Right ventricle myocardium inferior (tissue), 1 donor: ENCODE results near the gene KIF25. TPM values are rescaled to one million over a fixed set of nuclear protein-coding genes. Genes with fewer than 3 reads are reported as not detected.
A peak's percentile ranks its signal among the peaks of the same experiment; 100 is the strongest.

Experiments
- ATAC-seq: fragments of 200-7000 bp; cut with Tn5 transposase; one replicate; pipeline ENCODE4 v1.9.1; 2020; ENCODE audit warnings: mild to moderate bottlenecking, moderate library complexity
- DNase-seq: peaks from one replicate; pipeline ENCODE4 v3.0.0; 2021; ENCODE audit errors: missing footprints
- intact Hi-C: fragments of 100-400 bp; cut with DNase I; formaldehyde crosslinking; loops from one replicate; pipeline ENCODE4 v1.11.0; 2022
- long read RNA-seq: library from polyadenylated mRNA; unstranded; transcript quantifications from one replicate; pipeline ENCODE4 v2.0.0, GENCODE V29; 2021
- total RNA-seq: library from RNA; stranded (reverse); fragmentation: NEBNext Ultra II Directional; extraction: Animal tissue kit (Norgen Biotek cat#: 25700); gene quantifications from one replicate; pipeline ENCODE4 v1.2.1, GENCODE V29; 2021
- donor health status: DM: no; HTN: yes; CAD: no; lungs with severe emphysema.

Gene KIF25
- not detected for total RNA-seq
- long read RNA-seq = 0 reads

- no peak for DNase-seq
- no peak for ATAC-seq
- intact Hi-C loops = no loop called here
Measured at GRCh38 chr6:167997642-167998041, at the start of gene KIF25. Gene KIF25, plus strand, starts transcription at chr6:167997671. Its CDS starts 31,915 bp downstream, at chr6:168029586.

GRCh38 chr6:167947716-167948115 lies 49.8 kb upstream of the KIF25 start:
- DNase-seq = no peak
- intact Hi-C loops = no loop called here
- ATAC-seq = no peak

GRCh38 chr6:167948716-167949115 lies 48.8 kb upstream of the KIF25 start:
- intact Hi-C loops = no loop called here

GRCh38 chr6:167949121-167949684 lies 48.3 kb upstream of the KIF25 start:
- intact Hi-C loops = no loop called here
- no peak for DNase-seq
- ATAC-seq = no peak

More at GRCh38 chr6:167948716-167949115, 48.8 kb upstream of the KIF25 start:
- no peak for ATAC-seq
- no peak for DNase-seq

- intact Hi-C loops = no loop called here
- ATAC-seq (no peak), DNase-seq (no peak)
Measured at GRCh38 chr6:167951781-167952511, 45.5 kb upstream of the KIF25 start.

- no peak for DNase-seq
- ATAC-seq = no peak
- intact Hi-C loops = no loop called here
Measured at GRCh38 chr6:167952512-167952859, 45.0 kb upstream of the KIF25 start.

- ATAC-seq = no peak
- intact Hi-C loops = no loop called here
- no peak for DNase-seq
Measured at GRCh38 chr6:167953551-167953950, 43.9 kb upstream of the KIF25 start.

GRCh38 chr6:167954151-167954550 lies 43.3 kb upstream of the KIF25 start:
- no peak for ATAC-seq
- intact Hi-C loops = no loop called here
- no peak for DNase-seq

- DNase-seq (no peak), ATAC-seq (no peak)
- intact Hi-C loops = no loop called here
Measured at GRCh38 chr6:167956491-167956890, 41.0 kb upstream of the KIF25 start.

GRCh38 chr6:167956983-167957492 lies 40.4 kb upstream of the KIF25 start:
- DNase-seq = no peak
- peak; percentile 54 for ATAC-seq
- intact Hi-C loops = no loop called here

- no peak for DNase-seq
- intact Hi-C loops = no loop called here
- ATAC-seq = no peak
Measured at GRCh38 chr6:167957626-167958025, 39.8 kb upstream of the KIF25 start.

- intact Hi-C loops = no loop called here
- DNase-seq (no peak), ATAC-seq (no peak)
Measured at GRCh38 chr6:167960579-167960978, 36.9 kb upstream of the KIF25 start.

- intact Hi-C loops = no loop called here
- DNase-seq = no peak
- no peak for ATAC-seq
Measured at GRCh38 chr6:167962711-167963110, 34.8 kb upstream of the KIF25 start.

GRCh38 chr6:167963589-167964057 lies 33.8 kb upstream of the KIF25 start:
- DNase-seq (no peak), ATAC-seq (no peak)
- intact Hi-C loops = no loop called here

- intact Hi-C loops = loop anchor here (5.0 kb wide), 1 partner anchor 66 kb away; no protein-coding TSS in a partner anchor
- ATAC-seq (no peak), DNase-seq (no peak)
Measured at GRCh38 chr6:167965592-167966539, 31.6 kb upstream of the KIF25 start.

GRCh38 chr6:167966540-167966905 lies 30.9 kb upstream of the KIF25 start:
- intact Hi-C loops = loop anchor here (5.0 kb wide), 1 partner anchor 66 kb away; no protein-coding TSS in a partner anchor
- ATAC-seq = no peak
- no peak for DNase-seq

GRCh38 chr6:167968091-167968490 lies 29.4 kb upstream of the KIF25 start:
- no peak for DNase-seq
- intact Hi-C loops = loop anchor here (5.0 kb wide), 1 partner anchor 64 kb away; no protein-coding TSS in a partner anchor
- no peak for ATAC-seq

- DNase-seq (no peak), ATAC-seq (peak; percentile 69)
- intact Hi-C loops = no loop called here
Measured at GRCh38 chr6:167970230-167970629, 27.2 kb upstream of the KIF25 start.

GRCh38 chr6:167972193-167972592 lies 25.3 kb upstream of the KIF25 start:
- ATAC-seq (no peak), DNase-seq (no peak)
- intact Hi-C loops = no loop called here
